IMR-90 (cell line): ENCODE results near the gene JMJD1C.

Experiments
- BHLHE40 ChIP-seq: fragments of 150-350 bp; IDR thresholded peaks from 2 replicates; pipeline ENCODE4 v1.6.1; 2016; ENCODE audit warnings: mild to moderate bottlenecking, low read depth, low read length
- ELK1 ChIP-seq: fragments of 150-350 bp; IDR thresholded peaks from 2 replicates; pipeline ENCODE4 v1.6.1; 2016; ENCODE audit warnings: low read depth, mild to moderate bottlenecking, low read length, moderate library complexity, borderline replicate concordance
- POLR2A ChIP-seq: IDR thresholded peaks from 2 replicates; pipeline ENCODE4 v1.6.1; 2012; ENCODE audit warnings: mild to moderate bottlenecking, low read depth, low read length
- RFX5 ChIP-seq: IDR thresholded peaks from 2 replicates; pipeline ENCODE4 v1.8.0; 2012; ENCODE audit warnings: low read depth, mild to moderate bottlenecking, low read length, moderate library complexity
- TF ChIP-seq, protein P1 (sequence below): conservative IDR thresholded peaks from 2 replicates; pipeline ENCODE4 v1.5.1; 2012; ENCODE audit warnings: mild to moderate bottlenecking, low read depth, low read length, improper control_type of control experiment
- TF ChIP-seq, protein P2 (sequence below): fragments of 150-350 bp; IDR thresholded peaks from 2 replicates; pipeline ENCODE4 v1.6.1; 2017; ENCODE audit warnings: mild to moderate bottlenecking, antibody characterized with exemption, low read length, low read depth

DNA sequence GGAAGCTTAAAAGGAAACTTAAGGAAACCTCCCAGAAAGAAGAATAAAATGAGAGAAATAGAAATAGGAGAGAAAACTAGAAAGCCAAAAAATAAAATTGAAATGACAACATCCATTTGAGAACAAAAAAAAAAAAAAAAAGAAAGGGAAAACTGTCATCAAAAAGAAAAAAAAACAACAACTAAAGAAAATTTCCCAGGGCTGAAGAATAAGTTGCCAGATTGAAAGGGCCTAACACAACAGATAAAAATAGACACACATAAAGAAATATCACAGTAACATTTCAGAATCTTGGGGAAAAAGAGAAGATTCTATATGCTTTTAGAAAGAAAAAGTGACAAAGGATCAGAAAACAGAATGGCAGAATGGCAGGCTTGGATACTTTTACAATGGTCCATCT is 157.1 kb downstream of the JMJD1C start:
- no peak for TF ChIP-seq POLR2A
- TF ChIP-seq, protein P1, sequence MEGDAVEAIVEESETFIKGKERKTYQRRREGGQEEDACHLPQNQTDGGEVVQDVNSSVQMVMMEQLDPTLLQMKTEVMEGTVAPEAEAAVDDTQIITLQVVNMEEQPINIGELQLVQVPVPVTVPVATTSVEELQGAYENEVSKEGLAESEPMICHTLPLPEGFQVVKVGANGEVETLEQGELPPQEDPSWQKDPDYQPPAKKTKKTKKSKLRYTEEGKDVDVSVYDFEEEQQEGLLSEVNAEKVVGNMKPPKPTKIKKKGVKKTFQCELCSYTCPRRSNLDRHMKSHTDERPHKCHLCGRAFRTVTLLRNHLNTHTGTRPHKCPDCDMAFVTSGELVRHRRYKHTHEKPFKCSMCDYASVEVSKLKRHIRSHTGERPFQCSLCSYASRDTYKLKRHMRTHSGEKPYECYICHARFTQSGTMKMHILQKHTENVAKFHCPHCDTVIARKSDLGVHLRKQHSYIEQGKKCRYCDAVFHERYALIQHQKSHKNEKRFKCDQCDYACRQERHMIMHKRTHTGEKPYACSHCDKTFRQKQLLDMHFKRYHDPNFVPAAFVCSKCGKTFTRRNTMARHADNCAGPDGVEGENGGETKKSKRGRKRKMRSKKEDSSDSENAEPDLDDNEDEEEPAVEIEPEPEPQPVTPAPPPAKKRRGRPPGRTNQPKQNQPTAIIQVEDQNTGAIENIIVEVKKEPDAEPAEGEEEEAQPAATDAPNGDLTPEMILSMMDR, result no peak
- no peak for TF ChIP-seq RFX5
- no peak for TF ChIP-seq ELK1
- no peak for TF ChIP-seq BHLHE40
- TF ChIP-seq, protein P2, sequence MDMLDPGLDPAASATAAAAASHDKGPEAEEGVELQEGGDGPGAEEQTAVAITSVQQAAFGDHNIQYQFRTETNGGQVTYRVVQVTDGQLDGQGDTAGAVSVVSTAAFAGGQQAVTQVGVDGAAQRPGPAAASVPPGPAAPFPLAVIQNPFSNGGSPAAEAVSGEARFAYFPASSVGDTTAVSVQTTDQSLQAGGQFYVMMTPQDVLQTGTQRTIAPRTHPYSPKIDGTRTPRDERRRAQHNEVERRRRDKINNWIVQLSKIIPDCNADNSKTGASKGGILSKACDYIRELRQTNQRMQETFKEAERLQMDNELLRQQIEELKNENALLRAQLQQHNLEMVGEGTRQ, result no peak
